Motor neuron (in vitro differentiated cells): ENCODE measurements around the gene NUMA1. TPM values are rescaled to one million over a fixed set of nuclear protein-coding genes. Genes with fewer than 3 reads are reported as not detected.
A peak's percentile ranks its signal among the peaks of the same experiment; 100 is the strongest.

Experiments
- ATAC-seq, 8 experiments: fragments of 200-7000 bp; cut with Tn5 transposase; replicated peaks in 6 of 8; 2 replicates each; pipeline ENCODE4 v1.8.0; 2021; ENCODE audit warnings: mild to moderate bottlenecking in 8 of 8, moderate library complexity in 8 of 8
- H3K27ac ChIP-seq, 2 donors: fragments of 250-450 bp; sonication (Bioruptor Pico); 2 replicates each; pipeline ENCODE4 v1.9.0; 2021; ENCODE audit warnings: antibody characterized with exemption in 2 of 2, mild to moderate bottlenecking in 2 of 2, moderate library complexity in 1 of 2
- H3K4me1 ChIP-seq, 2 donors: fragments of 250-450 bp; sonication (Bioruptor Pico); replicated peaks in 1 of 2; 2 replicates each; pipeline ENCODE4 v1.6.1; 2021; ENCODE audit warnings: antibody characterized with exemption in 2 of 2, mild to moderate bottlenecking in 2 of 2, moderate library complexity in 1 of 2
- H3K4me3 ChIP-seq, 5 donors: fragments of 250-450 bp; sonication (Bioruptor Pico); 2 replicates each; pipeline ENCODE4 v1.9.0; 2021; ENCODE audit warnings: antibody characterized with exemption in 5 of 5, mild to moderate bottlenecking in 5 of 5, moderate library complexity in 4 of 5
- WGBS, 10 experiments: fragments of 450-650 bp; shearing (Covaris generic); methylation state at CpG; one replicate each; pipeline ENCODE4 v1.0.0; 2022; 5-methylcytosine and 5-hydroxymethylcytosine counted together
- in situ Hi-C, 9 experiments: fragments of 400-800 bp; cut with MboI; loops; one replicate each; pipeline ENCODE4 v1.15.0; 2021; ENCODE audit warnings: low sequenced_read_pairs in 9 of 9, low pct_unique_long_range_greater_than_20kb in 2 of 9; ENCODE audit not compliant: unreplicated experiment in 9 of 9
- total RNA-seq, 8 experiments: library from RNA; unstranded; fragments of 300-600 nt; gene quantifications; 2 replicates each; pipeline versions ENCODE4 v1.2.3 to v1.2.4, GENCODE V29; 2022

Gene NUMA1
- total RNA-seq, 8 experiments from 2014 or later, result 76.0 to 217 (median 95.6) TPM

DNA sequence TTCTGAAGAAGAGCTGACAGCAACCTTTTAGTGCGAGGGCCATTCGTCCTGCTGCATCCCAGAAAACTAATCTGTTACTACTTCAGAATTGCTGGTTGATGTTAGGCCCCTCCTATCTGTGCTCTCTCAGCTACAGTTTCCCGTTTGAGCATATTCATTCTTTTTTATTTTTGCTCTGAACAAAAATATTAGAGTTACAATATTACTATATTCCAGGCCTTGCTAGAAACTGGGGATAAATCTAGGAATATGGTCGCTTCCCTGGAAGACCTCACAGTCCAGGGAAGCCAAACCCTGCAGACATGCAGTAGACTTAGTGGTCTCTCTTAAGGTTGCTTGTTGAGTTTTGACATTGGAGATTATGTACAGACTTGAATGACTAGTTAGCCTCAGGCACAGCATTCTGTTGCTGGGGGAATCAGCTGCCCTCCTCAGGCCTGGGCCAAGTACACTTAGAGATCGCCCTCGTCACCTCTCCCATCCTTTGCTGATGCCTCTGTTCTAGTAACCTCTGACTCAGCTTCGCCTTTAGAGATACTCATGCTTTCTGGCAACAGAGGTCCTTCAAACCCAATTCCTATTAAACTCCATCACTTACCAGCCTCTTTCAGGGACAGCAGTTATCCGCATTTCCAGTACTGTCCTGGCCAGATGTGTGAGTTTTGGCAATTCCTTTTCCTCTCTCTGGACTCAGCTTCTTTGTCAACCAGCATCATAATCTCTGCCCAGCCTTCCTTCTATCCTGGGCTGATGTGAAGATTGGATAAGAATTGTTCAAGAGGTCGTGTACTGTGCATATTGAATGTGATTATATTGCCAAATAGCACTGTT, 32.9 kb upstream of the NUMA1 start:
- ATAC-seq, result peak in 1 of 8 experiments; percentile 1
- WGBS, 10 experiments, result 25 to 92% (median 56%) methylated on average over 1 to 6 of the region's 9 CpGs
- Histone ChIP-seq H3K4me1 (peaks cover 12 to 15% of the 10 kb centered on the region in 2 donors), H3K27ac (peak overlapping the region; percentile 99), H3K4me3 (peak overlapping the region; percentile 58 to 82 (median 74))
- in situ Hi-C loops, result no loop called here

DNA sequence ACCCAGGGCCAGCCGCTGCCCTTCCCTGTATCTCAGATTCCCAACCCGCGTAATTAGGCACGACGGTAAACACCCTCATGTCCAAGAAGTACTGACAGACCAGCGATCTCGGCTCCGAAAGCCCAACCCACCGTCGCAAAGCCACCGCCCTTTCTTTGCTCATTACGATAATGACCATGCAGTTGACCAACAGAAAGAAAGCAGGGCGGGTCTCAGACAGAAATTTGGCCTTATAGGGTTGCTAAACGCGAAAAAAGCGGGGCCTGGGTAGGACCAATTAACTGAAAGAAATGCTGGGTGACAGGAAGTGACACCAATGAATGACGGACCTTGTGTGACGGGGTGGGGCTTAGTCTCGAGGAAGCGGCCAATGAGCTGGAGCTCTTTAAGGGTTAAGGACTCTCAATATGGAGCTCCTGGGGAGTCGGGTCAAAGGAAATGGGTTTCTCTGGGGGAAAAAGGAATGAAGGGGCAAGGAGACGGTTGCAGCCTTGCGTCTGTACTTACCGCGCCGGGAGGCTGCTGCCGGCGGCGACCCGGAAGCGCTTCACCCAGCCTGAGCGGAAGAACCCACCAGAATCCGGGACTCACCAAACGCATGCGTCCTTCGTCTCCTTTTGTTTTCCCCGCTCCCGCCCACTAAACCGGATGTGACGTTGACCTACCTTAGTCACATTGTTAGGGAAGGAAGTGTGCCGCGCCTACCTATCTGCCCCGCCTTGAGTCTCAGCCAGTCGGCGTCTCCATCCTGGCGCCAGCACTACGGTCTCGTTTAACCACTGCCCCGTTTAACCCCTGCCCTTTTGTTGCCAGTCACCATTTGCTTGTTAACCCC, 32.0 kb upstream of the NUMA1 start, which contains the start of gene ANAPC15:
Gene ANAPC15 (minus strand): TSS at position 553 of the 835 bp plus-strand sequence. CDS start 1,419 bp downstream, outside the sequence.
- Histone ChIP-seq H3K4me3 (peak within 1 kb of the TSS; percentile 58 to 82 (median 74)), H3K27ac (peak within 1 kb of the TSS; percentile 99), H3K4me1 (peaks cover 5 to 7% of the 10 kb centered on the region in 2 donors)
- ATAC-seq, result peak; percentile 85 to 94 (median 91)
- in situ Hi-C loops, result no loop called here
- 0 to 3% (median 2%) methylated on average over 1 to 27 of the region's 49 CpGs; no CpG with 5 or more reads in 2 of the 10 experiments for WGBS, 10 experiments

DNA sequence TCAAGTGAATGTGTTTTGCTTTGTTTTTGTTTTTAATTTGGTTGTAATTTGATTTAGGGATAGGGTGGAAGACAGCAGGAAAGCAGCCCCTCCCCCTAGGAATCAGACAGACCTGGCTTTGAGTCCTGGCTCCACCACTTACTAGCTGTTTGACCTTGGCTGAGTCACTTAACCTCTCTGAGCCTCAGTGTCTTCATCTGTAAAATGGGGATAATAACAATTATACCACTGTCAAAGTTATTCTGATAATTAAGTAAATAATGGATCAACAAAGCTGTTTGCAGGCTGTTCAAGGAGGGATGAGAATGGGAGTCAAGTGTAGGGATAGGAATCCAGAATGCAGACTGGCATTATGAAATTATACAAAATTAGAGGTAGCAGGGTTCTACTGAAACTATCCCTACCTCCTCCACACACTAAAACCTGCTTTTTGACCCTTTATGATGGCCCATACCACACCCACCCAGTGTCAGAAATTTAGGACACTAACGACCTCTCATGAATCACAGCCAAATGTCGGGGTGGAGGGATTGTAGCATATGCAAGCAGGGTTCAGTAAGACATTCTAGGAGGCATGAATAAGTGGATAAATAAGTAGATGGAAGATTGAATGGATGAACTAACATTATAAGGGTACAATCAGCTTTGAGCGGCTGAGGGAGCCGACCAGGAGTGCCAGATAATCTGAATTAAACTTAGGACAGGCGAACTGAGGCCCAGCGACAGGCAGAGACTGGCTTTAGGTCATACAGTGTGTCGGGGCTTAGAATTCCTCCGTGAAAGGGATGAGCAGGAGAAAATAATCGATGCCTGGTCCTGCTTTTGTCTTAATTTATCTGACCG, 31.2 kb upstream of the NUMA1 start:
- peak overlapping the region; percentile 58 to 82 (median 74) for H3K4me3 ChIP-seq
- in situ Hi-C loops, result no loop called here
- peaks cover 5 to 7% of the 10 kb centered on the region in 2 donors for H3K4me1 ChIP-seq
- peak overlapping the region; percentile 99 for H3K27ac ChIP-seq
- WGBS, 10 experiments, result 0 to 23% (median 2%) methylated on average over 2 to 9 of the region's 10 CpGs; no CpG with 5 or more reads in 1 of the 10 experiments
- ATAC-seq, result peak in 2 of 8 experiments; percentile 1

DNA sequence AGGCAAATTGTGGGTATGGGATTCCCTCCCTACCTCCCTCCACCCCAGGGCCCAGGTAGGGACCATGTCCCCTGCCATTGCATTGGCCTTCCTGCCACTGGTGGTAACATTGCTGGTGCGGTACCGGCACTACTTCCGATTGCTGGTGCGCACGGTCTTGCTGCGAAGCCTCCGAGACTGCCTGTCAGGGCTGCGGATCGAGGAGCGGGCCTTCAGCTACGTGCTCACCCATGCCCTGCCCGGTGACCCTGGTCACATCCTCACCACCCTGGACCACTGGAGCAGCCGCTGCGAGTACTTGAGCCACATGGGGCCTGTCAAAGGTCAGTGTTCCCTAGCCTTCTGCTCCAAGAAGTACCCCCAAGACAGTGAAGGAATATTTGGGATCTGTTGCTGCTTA, 25.5 kb upstream of the NUMA1 start, which contains the start of gene TOMT:
Gene TOMT (plus strand): TSS at position 37 of the 400 bp plus-strand sequence. CDS start 28 bp downstream, at position 65.
- no peak for ATAC-seq
- in situ Hi-C loops, result no loop called here
- no peak within 1 kb of the TSS for H3K4me3 ChIP-seq
- whole genome bisulfite sequencing, 10 experiments, result 90 to 98% (median 90%) methylated on average over 2 to 7 of the region's 14 CpGs; no CpG with 5 or more reads in 7 of the 10 experiments
- H3K4me1 ChIP-seq, result peaks cover 11 to 17% of the 10 kb centered on the region in 2 donors
- H3K27ac ChIP-seq, result no peak within 1 kb of the TSS

DNA sequence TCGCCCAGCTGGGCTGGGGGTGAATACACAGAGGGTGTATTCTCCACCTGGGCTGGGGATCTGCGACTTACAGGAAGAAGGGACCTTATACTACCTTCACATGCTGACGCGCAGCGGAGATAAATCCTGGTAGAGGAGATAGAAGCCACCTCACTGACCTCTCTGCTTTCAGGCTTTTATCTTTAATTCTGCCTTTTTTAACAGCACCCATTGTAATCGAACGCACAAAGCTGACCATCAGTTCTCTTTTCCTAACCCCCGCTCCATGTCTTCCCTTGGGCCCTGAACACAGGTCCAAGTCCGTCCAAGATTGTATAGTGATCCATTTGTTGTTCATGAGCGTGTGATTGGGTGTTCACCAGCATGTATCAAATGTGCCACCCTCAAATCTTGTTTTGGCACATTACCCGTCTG, 23.4 kb upstream of the NUMA1 start:
- in situ Hi-C loops, result no loop called here
- Histone ChIP-seq H3K4me3 (peak overlapping the region; percentile 18 to 85 (median 21)), H3K4me1 (peaks cover 11 to 17% of the 10 kb centered on the region in 2 donors), H3K27ac (peak overlapping the region; percentile 90 to 91)
- WGBS, 10 experiments, result 64 to 100% (median 94%) methylated on average over 1 to 6 of the region's 11 CpGs; no CpG with 5 or more reads in 4 of the 10 experiments
- ATAC-seq, result no peak

DNA sequence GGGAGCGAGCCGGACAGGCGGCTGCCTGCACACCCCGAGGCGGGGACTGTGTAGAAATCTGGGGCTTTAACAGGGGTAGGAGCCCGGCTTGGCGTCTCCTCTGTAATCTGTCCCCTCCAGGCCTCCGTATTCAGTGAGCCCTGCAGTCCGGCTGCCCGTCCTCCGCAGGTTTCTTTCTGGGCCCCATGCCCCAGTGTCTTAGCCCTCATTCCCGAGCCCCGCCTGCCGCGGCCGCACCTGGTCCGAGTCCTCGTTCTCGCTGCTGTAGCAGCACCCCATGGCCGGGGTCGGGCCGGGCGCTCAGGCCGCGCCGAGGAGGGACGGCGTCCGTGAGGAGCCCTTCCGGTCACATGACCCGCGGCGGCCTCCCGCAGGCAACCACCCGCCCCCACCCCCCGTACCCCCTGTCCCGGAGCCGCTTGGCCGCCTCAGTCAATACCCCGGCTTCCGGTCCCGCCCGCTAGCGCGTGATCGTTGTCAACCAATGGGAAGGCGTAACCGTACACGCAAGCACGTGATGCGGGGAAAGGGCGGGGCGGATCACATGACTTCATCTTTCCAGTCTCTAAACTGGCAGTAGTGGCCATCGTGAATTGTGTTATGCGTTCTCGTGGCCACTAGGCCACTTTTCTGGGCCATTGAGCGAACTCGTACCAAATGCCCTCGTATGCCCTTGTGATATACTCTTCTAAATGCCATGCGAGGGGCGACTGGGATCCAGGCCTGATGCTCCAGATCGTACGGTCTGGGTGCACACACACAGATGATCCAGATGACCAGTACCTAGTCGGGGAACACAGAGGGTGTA, 22.8 kb upstream of the NUMA1 start, which contains the start of gene LAMTOR1:
Gene LAMTOR1 (minus strand): TSS at position 352 of the 808 bp plus-strand sequence. CDS start 73 bp downstream, at position 279.
- WGBS, 10 experiments, result 0 to 40% (median 16%) methylated on average over 3 to 18 of the region's 64 CpGs; no CpG with 5 or more reads in 4 of the 10 experiments
- in situ Hi-C loops, result no loop called here
- peak within 1 kb of the TSS; percentile 95 to 96 for H3K27ac ChIP-seq
- peaks cover 11 to 17% of the 10 kb centered on the region in 2 donors for H3K4me1 ChIP-seq
- peak within 1 kb of the TSS; percentile 85 to 95 (median 91) for H3K4me3 ChIP-seq
- peak; percentile 86 to 98 (median 96) for ATAC-seq

DNA sequence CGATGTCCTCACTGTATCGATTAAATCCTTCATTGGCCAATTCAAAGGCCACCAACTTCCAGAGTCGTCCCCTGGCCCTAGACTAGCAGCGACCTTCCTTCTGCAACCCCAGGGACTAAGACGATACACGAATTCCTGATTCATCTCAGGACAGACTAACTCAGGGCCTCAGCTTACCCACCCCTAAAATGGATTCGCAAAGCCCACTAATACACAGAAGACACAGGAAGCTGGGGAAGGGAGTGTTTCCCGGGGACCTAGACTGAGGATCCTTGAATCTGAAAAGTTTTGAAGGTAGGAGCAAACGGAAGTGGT, 22.2 kb upstream of the NUMA1 start:
- WGBS, 10 experiments, result 0 to 4% (median 0%) methylated on average over 1 to 8 of the region's 9 CpGs; no CpG with 5 or more reads in 2 of the 10 experiments
- no peak for ATAC-seq
- H3K27ac ChIP-seq, result peak overlapping the region; percentile 95 to 96
- peaks cover 11 to 17% of the 10 kb centered on the region in 2 donors for H3K4me1 ChIP-seq
- in situ Hi-C loops, result no loop called here
- peak overlapping the region; percentile 85 to 95 (median 91) for H3K4me3 ChIP-seq

DNA sequence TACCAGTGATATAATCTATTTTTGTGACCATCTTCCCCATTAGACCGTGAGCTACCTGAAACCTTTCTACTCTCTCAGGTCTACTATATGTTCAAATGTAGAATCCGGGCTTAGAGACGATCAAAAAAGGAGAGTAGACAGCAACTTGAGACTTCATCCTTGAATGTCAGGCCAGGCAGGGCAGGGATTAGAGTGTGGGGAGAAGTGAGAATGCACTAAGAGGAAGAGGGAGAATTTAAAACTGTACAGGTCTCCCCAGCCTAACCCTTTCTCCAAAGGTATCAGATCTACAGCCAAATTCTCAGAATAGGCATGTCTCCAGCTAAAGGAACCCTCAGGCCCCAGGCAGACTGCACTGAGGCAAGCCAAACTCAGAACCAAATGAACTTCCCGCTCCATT, 21.8 kb upstream of the NUMA1 start:
- H3K4me3 ChIP-seq, result peak overlapping the region; percentile 85 to 95 (median 91)
- H3K4me1 ChIP-seq, result peaks cover 11 to 17% of the 10 kb centered on the region in 2 donors
- ATAC-seq, result no peak
- in situ Hi-C loops, result no loop called here
- 29 to 70% (median 50%) methylated on average over 1 to 3 of the region's 4 CpGs; no CpG with 5 or more reads in 1 of the 10 experiments for WGBS, 10 experiments
- peak overlapping the region in 1 of 2 donors; percentile 96 for H3K27ac ChIP-seq

DNA sequence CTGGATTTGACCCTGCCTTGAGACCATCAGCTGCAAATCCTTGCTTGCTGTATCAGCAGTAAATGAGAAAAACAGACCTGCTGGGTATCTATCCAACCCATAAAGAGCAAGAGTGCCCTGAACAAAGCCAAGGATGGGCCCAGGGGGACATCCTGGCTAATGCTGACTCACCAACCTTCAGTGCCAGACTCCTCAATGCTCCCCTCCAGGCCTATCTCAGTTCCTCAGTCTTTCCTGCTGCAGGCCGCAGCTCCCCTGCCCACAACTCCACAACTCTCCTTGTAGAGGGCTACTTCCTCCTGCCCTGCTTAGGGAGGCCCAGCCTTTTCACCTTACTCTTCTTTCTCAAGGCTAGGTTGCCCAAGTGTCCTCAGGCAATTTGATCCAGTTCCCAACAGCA, 20.1 kb upstream of the NUMA1 start:
- Histone ChIP-seq H3K4me1 (peaks cover 11 to 17% of the 10 kb centered on the region in 2 donors), H3K27ac (no peak overlapping the region), H3K4me3 (no peak overlapping the region)
- WGBS, 10 experiments, result 78 to 100% (median 92%) methylated on average over 1 of the region's 1 CpG; no CpG with 5 or more reads in 4 of the 10 experiments
- ATAC-seq, result no peak
- in situ Hi-C loops, result no loop called here

DNA sequence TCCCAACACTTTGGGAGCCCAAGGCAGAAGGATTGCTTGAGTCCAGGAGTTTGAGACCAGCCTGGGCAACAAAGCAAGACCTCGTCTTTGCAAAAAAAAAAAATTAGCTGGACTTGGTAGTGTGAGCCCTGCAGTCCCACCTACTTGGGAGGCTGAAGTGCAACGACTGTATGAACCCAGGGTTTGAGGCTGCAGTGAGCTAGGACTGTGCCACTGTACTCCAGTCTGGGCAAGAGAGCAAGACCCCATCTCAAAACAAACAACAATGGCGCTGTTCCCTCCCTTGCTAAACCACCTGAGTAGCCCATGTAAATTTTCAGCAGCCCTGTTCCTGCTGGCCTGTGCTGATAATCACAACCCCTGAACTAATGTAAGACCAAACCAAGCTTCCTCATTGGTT, 19.7 kb upstream of the NUMA1 start:
- peaks cover 11 to 17% of the 10 kb centered on the region in 2 donors for H3K4me1 ChIP-seq
- no peak for ATAC-seq
- in situ Hi-C loops, result no loop called here
- no peak overlapping the region for H3K4me3 ChIP-seq
- no peak overlapping the region for H3K27ac ChIP-seq
- WGBS, 10 experiments, result 62 to 100% (median 83%) methylated on average over 1 to 3 of the region's 3 CpGs; no CpG with 5 or more reads in 2 of the 10 experiments

DNA sequence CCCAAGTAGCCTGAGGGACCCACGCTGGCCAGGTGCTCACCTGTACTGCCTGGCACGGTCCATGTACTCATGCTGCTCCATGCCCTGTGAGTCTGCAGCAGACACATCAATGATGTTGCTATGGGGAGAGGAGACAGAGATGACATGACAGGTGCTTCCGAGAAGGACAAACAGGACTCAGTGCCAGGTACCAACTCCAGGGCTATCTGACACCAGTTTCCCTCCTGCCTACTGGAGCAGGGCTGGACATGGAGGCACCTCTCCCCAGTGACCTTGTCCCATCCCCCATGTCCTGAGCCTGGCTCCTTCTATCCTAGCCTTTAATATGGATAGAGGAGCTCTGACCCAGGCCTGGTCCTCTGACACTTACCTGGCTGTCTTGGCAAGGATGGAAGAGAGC, 18.4 kb upstream of the NUMA1 start:
- WGBS, 10 experiments, result 83 to 100% (median 100%) methylated on average over 1 of the region's 3 CpGs; no CpG with 5 or more reads in 6 of the 10 experiments
- no peak for ATAC-seq
- in situ Hi-C loops, result loop anchor here in 2 of 9 experiments (10.0 kb wide), 2 partner anchors 64 to 74 kb away; no protein-coding TSS in a partner anchor

More for the DNA sequence above, 18.4 kb upstream of the NUMA1 start:
- no peak overlapping the region for H3K27ac ChIP-seq
- H3K4me3 ChIP-seq, result no peak overlapping the region
- peaks cover 9 to 11% of the 10 kb centered on the region in 2 donors for H3K4me1 ChIP-seq
